SK-N-SH (cell line): ENCODE data around the gene RHBDF2. TPM values are rescaled to one million over a fixed set of nuclear protein-coding genes. Genes with fewer than 3 reads are reported as not detected.

Experiments
- CTCF ChIA-PET: fragments of 300-600, 350-600 bp; formaldehyde crosslinking; extraction: SDS; loops from one replicate; lab custom pipeline; 2021; lab: Yijun Ruan, JAX
- POLR2A ChIA-PET: fragments of 350-600 bp; sonication (Branson Sonifier 250); formaldehyde crosslinking; extraction: SDS; loops from one replicate; lab custom pipeline; 2020; ENCODE audit warnings: antibody characterized with exemption, inconsistent platforms; lab: Yijun Ruan, JAX
- DNase-seq: peaks from one replicate; pipeline ENCODE4 v3.0.0; 2012
- H2AFZ ChIP-seq: fragments of 200-600 bp; sonication (generic); 2 replicates; pipeline ENCODE4 v1.8.1; 2016; ENCODE audit warnings: antibody characterized with exemption, mild to moderate bottlenecking, low read depth
- H3F3A ChIP-seq: fragments of 200-600 bp; sonication (generic); replicated peaks from 2 replicates; pipeline ENCODE3; 2016; ENCODE audit warnings: antibody characterized with exemption, mild to moderate bottlenecking; ENCODE audit not compliant: insufficient read depth
- H3K27ac ChIP-seq, 2 experiments: fragments of 200-500 bp in 1 of 2; fragments of 200-600 bp in 1 of 2; sonication (Bioruptor generic) in 1 of 2; sonication (generic), shearing (Covaris generic) in 1 of 2; 2 replicates each; pipeline versions ENCODE4 v1.5.1 to v1.6.1; 2014 to 2016; ENCODE audit warnings: low read depth in 2 of 2, inconsistent platforms in 1 of 2, low read length in 1 of 2, mild to moderate bottlenecking in 1 of 2, mixed read lengths in 1 of 2
- H3K27me3 ChIP-seq: fragments of 200-600 bp; sonication (generic), shearing (Covaris generic); 2 replicates; pipeline ENCODE4 v1.6.1; 2016; ENCODE audit warnings: mixed run types; ENCODE audit not compliant: insufficient read depth
- H3K36me3 ChIP-seq, 2 experiments: fragments of 200-500 bp in 1 of 2; fragments of 200-600 bp in 1 of 2; sonication (Bioruptor generic) in 1 of 2; sonication (generic) in 1 of 2; replicated peaks in 1 of 2; 2 replicates each; pipeline versions ENCODE3 to v1.5.1; 2014 to 2016; ENCODE audit warnings: low read length in 1 of 2, mild to moderate bottlenecking in 1 of 2; ENCODE audit not compliant: insufficient read depth in 2 of 2, control insufficient read depth in 1 of 2
- H3K4me1 ChIP-seq, 2 experiments: fragments of 200-500 bp in 1 of 2; fragments of 200-600 bp in 1 of 2; sonication (Bioruptor generic) in 1 of 2; sonication (generic), shearing (Covaris generic) in 1 of 2; 2 replicates each; pipeline versions ENCODE4 v1.5.1 to v1.6.1; 2014 to 2016; ENCODE audit warnings: low read depth in 1 of 2, low read length in 1 of 2, mixed run types in 1 of 2; ENCODE audit not compliant: insufficient read depth in 2 of 2, control insufficient read depth in 1 of 2
- H3K4me2 ChIP-seq: fragments of 200-600 bp; sonication (generic), shearing (Covaris generic); 2 replicates; pipeline ENCODE4 v1.6.1; 2017; ENCODE audit warnings: mixed run types
- H3K4me3 ChIP-seq, 2 experiments: fragments of 200-500 bp in 1 of 2; fragments of 200-600 bp in 1 of 2; sonication (Bioruptor generic) in 1 of 2; sonication (generic), shearing (Covaris generic) in 1 of 2; 2 replicates each; pipeline versions ENCODE4 v1.5.1 to v1.8.1; 2014 to 2016; ENCODE audit warnings: low read depth in 2 of 2, inconsistent platforms in 1 of 2, low read length in 1 of 2, mild to moderate bottlenecking in 1 of 2, mixed read lengths in 1 of 2, moderate library complexity in 1 of 2
- H3K79me2 ChIP-seq: fragments of 200-600 bp; sonication (generic); 2 replicates; pipeline ENCODE4 v1.8.1; 2017; ENCODE audit warnings: mild to moderate bottlenecking; ENCODE audit not compliant: insufficient read depth
- H3K9ac ChIP-seq: fragments of 200-600 bp; sonication (generic); 2 replicates; pipeline ENCODE4 v1.6.1; 2017; ENCODE audit warnings: mixed run types
- H3K9me2 ChIP-seq: fragments of 200-600 bp; sonication (generic); 2 replicates; pipeline ENCODE4 v1.6.1; 2017; ENCODE audit warnings: mixed run types
- H3K9me3 ChIP-seq: fragments of 200-600 bp; sonication (generic); 2 replicates; pipeline ENCODE4 v1.6.1; 2017; ENCODE audit warnings: mixed run types, mild to moderate bottlenecking, moderate library complexity
- H4K20me1 ChIP-seq: fragments of 200-600 bp; sonication (generic); 2 replicates; pipeline ENCODE4 v1.6.1; 2017; ENCODE audit warnings: mild to moderate bottlenecking, mixed run types; ENCODE audit not compliant: insufficient read depth
- EZH2phosphoT487 ChIP-seq: fragments of 200-600 bp; sonication (generic); IDR thresholded peaks from 2 replicates; pipeline ENCODE4 v1.6.1; 2017; ENCODE audit warnings: low read depth, mixed run types, mild to moderate bottlenecking, antibody characterized with exemption, moderate library complexity, borderline replicate concordance
- FOXJ3 ChIP-seq: sonication (generic); formaldehyde crosslinking; IDR thresholded peaks from 2 replicates; pipeline ENCODE4 v1.5.1; 2020; ENCODE audit warnings: mild to moderate bottlenecking, missing genetic modification reagents
- GABPA ChIP-seq: IDR thresholded peaks from 2 replicates; pipeline ENCODE4 v1.4.0; 2012; ENCODE audit warnings: low read depth, mild to moderate bottlenecking
- JUND ChIP-seq: IDR thresholded peaks from 2 replicates; pipeline ENCODE4 v1.4.0; 2012
- MEF2A ChIP-seq: IDR thresholded peaks from 2 replicates; pipeline ENCODE4 v1.4.0; 2012; ENCODE audit warnings: low read depth, borderline replicate concordance
- NFIC ChIP-seq: IDR thresholded peaks from 2 replicates; pipeline ENCODE4 v1.4.0; 2012; ENCODE audit warnings: borderline replicate concordance
- POLR2AphosphoS5 ChIP-seq: IDR thresholded peaks from 2 replicates; pipeline ENCODE4 v1.6.1; 2012; ENCODE audit warnings: low read depth, low read length
- RFX5 ChIP-seq: IDR thresholded peaks from 2 replicates; pipeline ENCODE4 v1.6.1; 2012; ENCODE audit warnings: mild to moderate bottlenecking, improper control_type of control experiment, low read length
- RXRA ChIP-seq: IDR thresholded peaks from 2 replicates; pipeline ENCODE4 v1.4.0; 2012; ENCODE audit warnings: low read depth, mild to moderate bottlenecking, borderline replicate concordance
- SMC3 ChIP-seq: IDR thresholded peaks from 2 replicates; pipeline ENCODE4 v1.6.1; 2012; ENCODE audit warnings: low read depth, low read length, improper control_type of control experiment
- TCF12 ChIP-seq: IDR thresholded peaks from 2 replicates; pipeline ENCODE4 v1.4.0; 2012
- YY1 ChIP-seq: IDR thresholded peaks from 2 replicates; pipeline ENCODE4 v1.4.0; 2012; ENCODE audit warnings: low read depth, mild to moderate bottlenecking
- ZBTB33 ChIP-seq: IDR thresholded peaks from 2 replicates; pipeline ENCODE4 v1.4.0; 2012; ENCODE audit warnings: low read depth, borderline replicate concordance
- WGBS: methylation state at CpG from one replicate; pipeline ENCODE4 v1.1.6; 2017; ENCODE audit warnings: low lambda C conversion rate; 5-methylcytosine and 5-hydroxymethylcytosine counted together
- polyA plus RNA-seq, 3 experiments: library from polyadenylated mRNA; depleted of rRNA; stranded (reverse); fragments of >200 nt; gene quantifications; 2 replicates each; pipeline ENCODE4 v1.2.3, GENCODE V29; 2012
- TF ChIP-seq, protein P1 (sequence below): IDR thresholded peaks from 2 replicates; pipeline ENCODE4 v1.4.0; 2012; ENCODE audit warnings: low read depth
- TF ChIP-seq, protein P2 (sequence below): fragments of 200-600 bp; sonication (generic); IDR thresholded peaks from 2 replicates; pipeline ENCODE4 v1.6.1; 2017; ENCODE audit warnings: antibody characterized with exemption, mild to moderate bottlenecking, moderate library complexity

Gene RHBDF2
- polyA plus RNA-seq, 1 of the 3 experiments (the other 2 are of a cell fraction), result 16.1 TPM

- no peak for TF ChIP-seq RFX5
- TF ChIP-seq EZH2phosphoT487, result no peak
- no peak for TF ChIP-seq FOXJ3 (CRISPR knock-in tag)
- no peak for TF ChIP-seq POLR2AphosphoS5
- TF ChIP-seq, protein P1, sequence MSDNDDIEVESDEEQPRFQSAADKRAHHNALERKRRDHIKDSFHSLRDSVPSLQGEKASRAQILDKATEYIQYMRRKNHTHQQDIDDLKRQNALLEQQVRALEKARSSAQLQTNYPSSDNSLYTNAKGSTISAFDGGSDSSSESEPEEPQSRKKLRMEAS, result no peak
- TF ChIP-seq, protein P2, sequence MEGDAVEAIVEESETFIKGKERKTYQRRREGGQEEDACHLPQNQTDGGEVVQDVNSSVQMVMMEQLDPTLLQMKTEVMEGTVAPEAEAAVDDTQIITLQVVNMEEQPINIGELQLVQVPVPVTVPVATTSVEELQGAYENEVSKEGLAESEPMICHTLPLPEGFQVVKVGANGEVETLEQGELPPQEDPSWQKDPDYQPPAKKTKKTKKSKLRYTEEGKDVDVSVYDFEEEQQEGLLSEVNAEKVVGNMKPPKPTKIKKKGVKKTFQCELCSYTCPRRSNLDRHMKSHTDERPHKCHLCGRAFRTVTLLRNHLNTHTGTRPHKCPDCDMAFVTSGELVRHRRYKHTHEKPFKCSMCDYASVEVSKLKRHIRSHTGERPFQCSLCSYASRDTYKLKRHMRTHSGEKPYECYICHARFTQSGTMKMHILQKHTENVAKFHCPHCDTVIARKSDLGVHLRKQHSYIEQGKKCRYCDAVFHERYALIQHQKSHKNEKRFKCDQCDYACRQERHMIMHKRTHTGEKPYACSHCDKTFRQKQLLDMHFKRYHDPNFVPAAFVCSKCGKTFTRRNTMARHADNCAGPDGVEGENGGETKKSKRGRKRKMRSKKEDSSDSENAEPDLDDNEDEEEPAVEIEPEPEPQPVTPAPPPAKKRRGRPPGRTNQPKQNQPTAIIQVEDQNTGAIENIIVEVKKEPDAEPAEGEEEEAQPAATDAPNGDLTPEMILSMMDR, result no peak
- TF ChIP-seq ZBTB33, result no peak
- TF ChIP-seq RXRA, result no peak
- no peak for TF ChIP-seq TCF12
- no peak for TF ChIP-seq JUND
- TF ChIP-seq SMC3, result no peak
- no peak for TF ChIP-seq GABPA
- TF ChIP-seq MEF2A, result no peak
- TF ChIP-seq NFIC, result no peak
- TF ChIP-seq YY1, result no peak
- Histone ChIP-seq H3K4me1 (peaks cover 19 to 44% of the 10 kb centered on the region in 2 experiments; a peak in 3 of 4 replicates), H3K4me3 (no peak overlapping the region), H3K9ac (no peak overlapping the region), H3K36me3 (no peaks in the 10 kb centered on the region), H3K27me3 (peaks cover 9% of the 10 kb centered on the region), H4K20me1 (no peaks in the 10 kb centered on the region), H2AFZ (no peak overlapping the region), H3K27ac (no peak overlapping the region), H3K79me2 (peaks cover 10% of the 10 kb centered on the region; the same call in 1 of the 2 replicates), H3K4me2 (no peak overlapping the region), H3K9me2 (no peaks in the 10 kb centered on the region), H3F3A (peaks cover 16% of the 10 kb centered on the region), H3K9me3 (no peaks in the 10 kb centered on the region)
- POLR2A ChIA-PET, result interaction anchor here (0.9 to 1.2 kb wide), 4 partner anchors 12 to 45 kb away, joined by 3 to 4 read pairs (median 3); no protein-coding TSS in a partner anchor
- WGBS, result 64% methylated on average over 8 of the region's 8 CpGs
- DNase-seq, result no peak
- CTCF ChIA-PET, result interaction anchor here (1.2 to 56.8 kb wide), 11 partner anchors 13 to 203 kb away, joined by 3 to 1687 read pairs (median 23); partner anchors contain the start of genes AANAT, RHBDF2, SPHK1 and ST6GALNAC2
These were observed 1.4 kb upstream of the RHBDF2 start for GRCh38 chr17:76502341-76503211.
